ENCODE measurements around the gene ATRNL1.

ATRNL1 gene

DNA sequence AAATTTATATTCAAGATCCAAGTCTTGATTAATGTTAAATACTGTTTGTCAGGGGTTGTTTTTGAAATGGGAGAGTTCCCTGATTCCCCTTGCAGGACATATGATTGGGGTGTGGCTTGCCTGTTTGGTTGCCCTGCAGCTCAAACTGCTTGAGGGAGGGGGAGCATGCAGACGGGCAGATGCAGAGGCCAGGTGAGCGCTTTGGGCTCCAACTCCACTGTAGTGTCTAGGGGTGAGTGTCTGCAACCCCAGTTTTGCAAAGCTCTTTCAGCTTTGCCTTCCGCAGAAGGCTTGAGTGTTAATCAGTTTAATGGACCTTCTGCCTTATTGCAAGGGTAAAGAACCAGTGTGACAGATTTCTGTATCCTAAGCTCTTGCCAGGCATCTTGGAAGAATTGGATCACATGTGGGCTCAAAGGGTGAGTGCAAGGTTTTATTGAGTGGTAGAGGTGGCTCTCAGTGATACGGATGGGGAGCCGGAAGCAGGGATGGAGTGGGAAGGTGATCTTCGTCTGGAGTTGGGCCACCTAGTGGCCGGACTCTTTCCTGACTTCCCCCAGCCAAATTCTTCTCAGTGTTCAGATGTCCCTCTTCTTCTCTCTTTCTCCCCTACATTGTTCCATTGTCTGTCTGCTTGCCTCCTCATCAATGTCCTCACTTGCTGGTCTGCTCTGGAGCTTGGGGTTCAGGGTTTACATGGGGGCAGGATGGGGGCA, 479.7 kb downstream of the ATRNL1 start:
- in situ Hi-C loops (cut with MboI; ENCODE audit: low sequenced_read_pairs): no loop called here

DNA sequence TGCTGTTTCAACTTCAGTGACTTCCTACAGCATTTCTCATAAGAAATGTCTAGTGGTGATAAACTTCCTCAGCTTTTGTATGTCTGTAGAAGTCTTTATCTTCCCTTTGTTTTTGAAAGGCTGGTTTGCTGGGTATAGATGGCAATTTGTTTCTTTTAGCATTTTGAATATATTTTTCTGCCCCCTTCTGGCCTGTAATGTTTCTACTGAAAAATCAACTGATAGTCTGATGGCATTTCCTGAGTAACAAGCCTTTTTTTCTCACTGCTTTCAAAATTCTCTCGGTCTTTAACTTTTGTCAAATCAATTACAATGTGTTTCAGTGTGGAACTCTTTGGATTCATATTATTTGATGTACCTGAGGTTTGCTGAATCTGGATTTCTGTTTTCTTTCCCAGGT, 487.1 kb downstream of the ATRNL1 start:
- in situ Hi-C loops (cut with MboI; ENCODE audit: low sequenced_read_pairs): no loop called here

DNA sequence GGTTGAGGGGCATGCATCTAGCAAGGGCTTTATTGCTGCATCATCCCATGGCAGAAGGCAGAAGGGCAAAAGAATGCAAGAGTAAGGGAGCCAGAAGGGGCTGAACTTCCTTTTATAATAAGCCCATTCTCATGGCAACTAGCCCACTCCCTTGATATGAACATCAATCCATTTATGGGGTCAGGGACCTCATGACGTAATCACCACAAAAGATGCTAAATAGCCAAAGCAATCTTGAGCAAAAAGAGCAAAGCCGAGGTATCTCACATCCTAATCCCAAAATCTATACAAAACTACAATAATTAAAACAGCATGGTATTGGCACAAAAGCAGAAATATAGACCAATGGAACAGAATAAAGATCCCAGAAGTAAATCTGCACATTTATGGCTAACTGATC, 499.9 kb downstream of the ATRNL1 start:
- in situ Hi-C loops (cut with MboI; ENCODE audit: low sequenced_read_pairs): no loop called here

DNA sequence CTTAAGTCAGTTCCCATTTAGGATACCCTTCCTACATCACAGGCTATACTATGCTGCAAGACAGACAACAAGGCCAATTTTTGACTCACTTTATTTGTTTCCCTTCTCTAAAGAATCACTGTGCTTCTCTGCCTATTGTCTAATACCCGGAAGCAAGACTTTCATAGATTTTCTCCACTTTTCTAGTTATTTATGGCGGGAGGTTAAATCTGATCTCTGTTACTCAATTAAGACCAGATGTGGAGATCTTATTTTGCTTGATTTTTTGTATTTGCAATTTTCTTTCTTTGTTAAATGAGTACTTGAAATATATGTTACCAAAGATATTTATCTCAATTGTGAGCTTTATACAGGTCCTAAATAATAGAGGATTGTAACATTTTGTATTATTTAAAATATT, 511.5 kb downstream of the ATRNL1 start:
- in situ Hi-C loops (cut with MboI; ENCODE audit: low sequenced_read_pairs): no loop called here

DNA sequence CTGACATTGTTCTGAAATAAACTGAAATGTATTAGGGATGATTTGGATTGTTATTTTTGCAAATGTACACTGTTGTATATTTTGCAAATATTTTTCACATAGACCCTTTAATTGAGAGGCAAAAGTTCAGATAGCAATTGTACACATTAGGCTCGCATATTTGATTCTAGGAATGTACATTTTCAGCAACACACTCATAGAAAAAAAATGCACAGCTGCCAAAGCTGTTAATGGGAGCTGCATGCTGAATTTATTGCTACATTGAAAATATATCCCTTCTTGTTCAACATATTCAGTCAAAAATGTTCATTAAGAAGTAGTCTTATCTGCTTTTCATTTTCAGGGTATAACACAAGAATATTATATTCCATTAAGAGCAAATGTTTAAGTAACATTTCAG, 512.9 kb downstream of the ATRNL1 start:
- in situ Hi-C loops (cut with MboI; ENCODE audit: low sequenced_read_pairs): no loop called here

DNA sequence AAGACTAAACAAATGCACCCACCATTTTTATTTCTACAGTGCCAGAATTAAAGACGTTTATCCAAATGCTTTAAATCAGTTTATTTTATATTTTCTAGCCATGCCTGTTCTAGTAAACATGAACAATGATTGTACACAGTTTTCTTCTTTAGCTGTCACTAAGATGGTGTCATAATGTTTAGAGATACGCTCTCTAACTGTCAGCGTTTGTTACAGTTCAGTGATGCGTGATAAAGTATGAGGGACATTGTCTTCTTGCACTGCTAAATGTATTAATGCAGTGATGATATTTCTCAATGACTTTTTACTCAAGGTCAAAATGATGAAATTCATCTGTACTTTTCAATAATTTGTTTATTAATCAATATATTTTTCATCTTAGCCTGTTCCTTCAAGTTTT, 513.6 kb downstream of the ATRNL1 start:
- in situ Hi-C loops (cut with MboI; ENCODE audit: low sequenced_read_pairs): no loop called here

DNA sequence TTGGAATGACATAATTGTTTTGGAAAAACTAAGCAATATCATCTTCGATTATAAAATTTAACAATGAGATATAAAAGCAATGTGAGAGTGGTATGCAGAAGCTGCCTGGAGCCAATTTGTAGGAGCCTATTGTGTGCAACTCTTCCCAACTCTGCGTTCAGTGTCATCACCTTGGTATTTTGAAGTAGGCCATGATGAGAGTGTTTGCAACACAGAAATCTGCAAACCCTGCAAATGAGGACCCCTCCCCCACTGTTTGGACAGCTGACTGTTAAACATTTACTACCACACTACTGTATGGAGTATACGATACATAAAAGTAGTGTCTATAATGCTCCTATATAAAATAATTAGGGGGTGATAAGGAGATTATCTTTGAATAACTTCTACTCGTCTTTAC, 531.3 kb downstream of the ATRNL1 start:
- in situ Hi-C loops (cut with MboI; ENCODE audit: low sequenced_read_pairs): no loop called here

DNA sequence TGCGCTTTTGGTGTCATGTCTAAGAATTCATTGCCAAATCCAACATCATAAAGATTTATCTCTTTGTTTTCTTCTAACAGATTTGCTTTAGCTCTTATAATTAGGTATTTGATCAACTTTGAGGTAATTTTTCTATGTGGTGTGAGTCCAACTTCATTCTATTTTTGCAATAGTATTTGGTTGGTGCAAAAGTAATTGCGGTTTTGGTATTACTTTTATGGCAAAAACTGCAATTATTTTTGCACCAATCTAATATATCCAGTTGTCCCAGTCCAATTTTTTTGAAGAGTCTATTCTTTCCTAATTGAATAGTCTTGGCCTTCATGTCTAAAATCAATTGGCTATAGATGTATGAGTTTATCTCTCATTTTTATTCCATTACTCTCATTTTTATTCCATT, 535.5 kb downstream of the ATRNL1 start:
- in situ Hi-C loops (cut with MboI; ENCODE audit: low sequenced_read_pairs): no loop called here

DNA sequence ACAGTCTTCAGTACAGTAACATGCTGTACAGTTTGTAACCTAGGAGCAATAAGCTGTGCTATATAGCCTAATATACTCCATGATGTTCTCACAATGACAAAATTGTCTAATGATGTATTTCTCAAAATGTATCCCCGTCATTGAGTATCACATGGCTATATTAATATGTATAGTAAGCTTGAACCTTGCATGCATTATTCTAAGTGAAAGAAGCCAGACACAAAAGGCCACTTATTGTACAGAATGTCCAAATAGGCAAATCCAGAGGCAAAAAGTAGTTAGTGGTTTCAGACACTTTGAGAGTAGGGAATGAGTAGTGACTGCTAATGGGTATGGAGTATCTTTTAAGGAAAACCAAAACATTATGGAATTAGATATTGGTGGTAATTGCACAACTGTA, 545.1 kb downstream of the ATRNL1 start:
- in situ Hi-C loops (cut with MboI; ENCODE audit: low sequenced_read_pairs): no loop called here

DNA sequence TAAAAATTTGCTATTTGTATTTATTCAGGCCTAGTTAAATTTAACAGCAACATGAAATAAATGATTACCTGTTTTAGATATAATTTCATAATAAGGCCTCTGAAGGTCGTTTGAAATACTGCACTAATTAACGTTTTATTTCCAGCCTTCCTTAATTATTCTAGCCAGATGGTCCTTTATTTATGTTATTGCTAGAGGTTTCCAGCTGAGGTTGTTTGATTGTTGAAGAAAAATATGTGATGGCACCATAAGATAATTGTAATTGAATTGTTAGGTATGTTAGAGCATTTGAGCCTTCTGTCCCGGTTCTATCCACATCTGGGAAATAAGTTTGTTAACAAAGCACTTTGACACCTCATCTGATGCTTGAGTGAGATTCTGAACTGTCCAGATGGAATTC, 556.1 kb downstream of the ATRNL1 start:
- in situ Hi-C loops (cut with MboI; ENCODE audit: low sequenced_read_pairs): no loop called here

DNA sequence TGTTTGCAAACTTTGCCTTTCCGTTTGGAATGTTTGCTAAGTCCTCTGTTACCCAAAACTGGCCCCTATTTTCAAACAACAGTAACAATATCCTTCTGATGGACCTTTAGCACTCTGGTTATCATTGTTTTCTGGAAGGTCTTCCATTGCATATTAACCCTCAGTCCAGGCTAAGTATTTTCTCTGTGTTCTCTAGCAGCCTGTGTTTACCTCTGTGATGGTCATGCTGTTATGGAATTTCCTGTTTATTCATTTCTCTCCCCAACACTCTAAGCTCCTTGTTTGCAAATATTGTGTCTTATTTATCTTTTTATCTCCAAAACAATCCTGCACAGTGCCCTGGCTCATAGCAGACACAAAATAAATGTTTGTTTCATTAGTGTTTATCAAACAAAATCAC, 560.3 kb downstream of the ATRNL1 start:
- in situ Hi-C loops (cut with MboI; ENCODE audit: low sequenced_read_pairs): no loop called here

DNA sequence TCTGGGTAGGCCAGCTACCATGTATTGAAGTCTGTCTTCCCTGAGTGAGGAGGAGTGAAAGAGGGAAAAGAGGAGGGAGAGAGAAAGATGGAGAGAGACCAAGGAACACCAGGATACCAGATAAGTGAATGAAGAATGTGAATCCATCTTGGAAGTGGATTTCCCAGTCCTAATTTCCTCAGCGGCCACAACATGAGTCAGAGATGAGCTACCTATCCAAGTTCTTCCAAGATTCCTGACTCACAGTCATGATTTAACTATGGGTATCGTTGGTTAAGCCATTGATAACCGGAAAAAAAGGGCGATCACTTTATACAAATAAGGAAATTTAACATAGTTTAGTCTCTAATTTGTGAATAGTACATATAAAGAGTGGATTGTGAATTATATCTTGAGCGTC, 561.8 kb downstream of the ATRNL1 start:
- in situ Hi-C loops (cut with MboI; ENCODE audit: low sequenced_read_pairs): no loop called here

DNA sequence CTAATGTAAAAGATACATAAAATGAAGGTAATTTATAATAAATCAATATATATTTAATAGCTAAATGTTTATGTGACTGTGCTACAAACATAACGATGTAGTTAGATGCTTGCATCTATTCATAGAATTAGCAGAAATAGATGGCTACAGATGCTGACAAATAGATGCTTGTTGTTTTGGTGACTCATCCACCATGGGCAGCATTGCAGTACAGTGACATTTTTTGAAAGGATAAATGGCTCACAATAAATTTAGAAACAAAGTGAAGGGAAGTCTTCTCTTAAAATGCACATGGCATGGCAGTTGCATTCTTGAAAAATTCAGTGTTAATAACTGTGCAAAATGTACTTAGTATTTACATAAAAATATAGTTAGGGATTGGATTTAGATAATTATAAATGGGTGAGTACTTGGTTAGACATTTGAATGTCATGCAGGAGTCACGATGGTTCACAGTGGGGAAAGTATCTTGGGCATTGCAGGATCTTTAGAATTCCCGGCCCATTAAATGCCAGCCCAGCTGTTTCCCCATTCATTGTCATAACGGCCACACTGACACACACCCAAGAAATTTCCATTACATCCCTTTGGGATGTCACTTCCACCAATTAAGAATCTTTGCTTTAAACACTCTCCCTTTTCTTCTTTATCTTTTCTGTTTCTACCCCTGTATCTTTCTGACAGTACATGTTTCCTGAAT, 564.1 kb downstream of the ATRNL1 start:
- in situ Hi-C loops (cut with MboI; ENCODE audit: low sequenced_read_pairs): no loop called here

DNA sequence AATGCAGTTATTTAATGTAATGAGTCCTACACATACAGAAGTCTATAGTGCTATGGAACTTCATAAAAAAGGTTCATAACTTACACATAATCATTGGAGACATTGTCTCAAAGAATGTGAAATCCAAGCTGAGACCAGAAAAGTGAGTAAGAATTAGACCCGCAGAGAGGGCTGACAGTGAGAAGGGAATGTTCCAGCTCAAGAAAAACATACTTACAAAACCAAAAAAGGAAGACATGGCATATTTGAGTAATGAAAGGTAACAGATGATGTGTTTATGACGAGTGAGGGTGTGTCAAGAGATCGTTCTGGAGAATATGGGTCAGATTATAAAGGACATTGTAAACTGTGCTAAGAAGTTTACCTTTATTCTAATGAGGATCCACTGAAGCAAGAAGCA, 566.5 kb downstream of the ATRNL1 start:
- in situ Hi-C loops (cut with MboI; ENCODE audit: low sequenced_read_pairs): no loop called here

DNA sequence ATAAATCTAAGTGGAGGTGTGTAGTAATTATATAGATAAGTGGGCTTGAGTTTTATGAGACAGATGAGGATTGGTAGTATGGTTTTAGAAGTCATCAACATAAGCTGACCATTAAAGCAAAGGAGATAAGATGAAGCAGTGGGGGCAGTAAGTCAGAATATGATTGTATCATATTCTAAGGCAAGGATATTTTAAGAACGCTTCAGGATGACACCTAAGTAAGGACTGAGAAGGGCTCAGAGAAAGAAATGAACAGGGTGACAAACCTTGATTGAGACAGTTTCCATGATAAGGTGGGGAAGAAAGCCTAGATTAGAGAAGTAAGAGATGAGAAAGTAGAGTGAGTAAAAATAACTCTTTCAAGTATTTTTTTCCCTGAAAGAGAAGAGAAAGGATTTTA, 567.2 kb downstream of the ATRNL1 start:
- in situ Hi-C loops (cut with MboI; ENCODE audit: low sequenced_read_pairs): no loop called here

DNA sequence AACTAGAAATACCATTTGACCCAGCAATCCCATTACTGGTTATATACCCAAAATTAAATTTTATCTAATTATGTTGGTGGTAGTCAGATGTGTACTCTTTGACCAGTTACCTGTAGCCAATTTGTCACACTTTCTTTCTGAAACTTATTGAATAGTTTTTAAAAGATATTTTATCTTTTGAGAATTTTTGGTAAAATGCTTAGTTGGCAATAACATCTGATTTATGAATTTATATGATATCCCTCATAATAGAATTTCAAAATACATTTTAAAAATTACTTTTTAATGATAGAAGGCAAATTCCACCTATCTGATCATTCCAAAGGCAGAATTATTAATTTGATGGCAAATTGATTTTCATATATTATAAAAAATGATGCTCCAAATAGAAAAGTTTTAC, 569.3 kb downstream of the ATRNL1 start:
- in situ Hi-C loops (cut with MboI; ENCODE audit: low sequenced_read_pairs): no loop called here

DNA sequence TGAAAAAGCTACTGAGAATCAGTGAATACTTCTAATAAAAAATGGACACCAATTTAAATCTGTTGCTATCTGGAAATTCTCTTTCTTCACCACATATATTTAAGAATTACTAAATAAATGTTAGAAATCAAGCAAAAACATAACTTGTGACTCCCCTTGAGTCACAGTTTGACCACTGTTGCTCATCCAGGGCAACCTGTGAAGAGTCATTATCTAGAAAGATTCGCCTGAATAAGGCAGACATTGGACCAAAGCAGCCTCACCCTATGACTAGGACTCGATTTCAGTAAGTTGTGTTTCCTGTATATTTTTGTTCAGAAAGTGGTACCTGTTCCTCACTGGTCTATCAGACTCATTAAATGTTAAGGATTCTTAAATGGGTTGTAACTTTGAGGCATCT, 572.4 kb downstream of the ATRNL1 start:
- in situ Hi-C loops (cut with MboI; ENCODE audit: low sequenced_read_pairs): no loop called here

DNA sequence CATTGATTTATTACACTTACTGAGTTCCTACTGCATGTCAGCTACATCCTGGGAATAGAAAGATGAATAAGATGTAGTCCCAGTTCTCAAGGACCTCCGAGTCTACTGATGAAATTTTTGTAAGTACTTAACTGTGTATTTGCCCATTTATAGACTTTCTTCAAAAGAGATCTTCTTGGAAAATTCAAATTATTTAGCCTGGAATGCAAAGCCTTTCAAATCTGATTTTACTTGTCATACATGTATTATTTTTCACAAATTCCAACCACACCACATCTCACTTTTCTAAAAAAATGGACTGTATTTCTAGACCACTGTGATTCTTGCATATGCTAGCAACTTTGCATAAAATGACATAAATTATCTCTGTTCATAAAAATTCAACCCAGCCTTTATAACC, 581.3 kb downstream of the ATRNL1 start:
- in situ Hi-C loops (cut with MboI; ENCODE audit: low sequenced_read_pairs): no loop called here

DNA sequence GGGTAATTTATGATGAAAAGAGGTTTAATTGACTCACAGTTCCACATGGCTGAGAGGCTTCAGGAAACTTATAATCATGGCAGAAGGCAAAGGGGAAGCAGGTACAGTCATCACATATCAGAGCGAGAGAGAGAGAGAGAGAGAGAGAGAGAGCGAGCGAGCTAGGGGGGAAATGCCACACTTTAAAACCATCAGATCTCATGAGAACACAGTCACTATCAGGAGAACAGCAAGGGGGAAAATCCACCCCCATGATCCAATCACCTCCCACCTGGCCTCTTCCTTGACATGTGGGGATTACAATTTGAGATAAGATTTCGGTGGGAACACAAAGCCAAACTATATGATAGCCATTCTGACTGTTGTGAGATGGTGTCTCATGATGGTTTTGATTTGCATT, 603.6 kb downstream of the ATRNL1 start:
- in situ Hi-C loops (cut with MboI; ENCODE audit: low sequenced_read_pairs): no loop called here

DNA sequence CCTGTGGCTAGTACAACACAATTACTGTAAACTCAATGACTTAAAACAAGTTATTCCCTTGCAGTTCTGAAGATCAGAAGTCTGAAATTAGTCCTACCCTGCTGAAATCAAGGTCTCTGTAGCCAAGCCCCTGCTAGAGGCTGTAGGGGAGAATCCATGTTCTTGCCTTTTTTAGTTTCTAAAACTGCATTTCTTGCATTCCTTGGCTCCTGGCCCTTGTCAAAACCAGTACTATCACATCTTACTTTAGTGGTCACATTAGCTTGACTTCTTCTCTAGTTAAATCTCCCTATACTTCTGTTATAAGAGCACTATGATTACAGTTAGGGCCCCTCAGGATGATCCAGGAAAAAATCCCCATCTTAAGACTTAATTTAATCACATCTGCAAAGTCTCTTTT, 612.9 kb downstream of the ATRNL1 start:
- in situ Hi-C loops (cut with MboI; ENCODE audit: low sequenced_read_pairs): no loop called here

DNA sequence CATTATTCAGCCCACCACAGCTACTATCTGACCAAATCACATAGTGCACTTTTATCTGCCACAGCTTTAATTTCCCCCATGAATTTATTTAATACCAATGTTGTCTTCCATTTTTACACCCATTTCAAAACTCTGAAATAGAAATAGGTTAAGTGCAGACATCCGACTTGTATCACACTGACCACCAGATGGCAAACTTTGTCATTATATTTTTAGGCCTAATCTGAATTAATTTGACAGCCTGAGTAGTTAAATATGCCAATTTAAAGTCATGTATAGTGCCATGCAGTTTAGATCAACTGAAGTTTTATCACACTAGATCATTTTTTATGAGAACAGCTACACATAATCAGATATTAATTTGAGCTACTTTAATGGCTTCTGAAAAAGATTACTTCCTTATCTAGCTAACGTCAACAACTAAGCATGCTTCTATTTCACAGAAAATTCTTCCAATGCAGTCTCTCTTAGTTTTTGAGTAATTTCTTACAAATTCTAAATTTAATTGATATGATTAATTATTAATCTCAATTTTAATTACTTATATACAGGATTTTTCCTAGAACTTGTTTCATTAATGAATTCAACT, 613.4 kb downstream of the ATRNL1 start:
- in situ Hi-C loops (cut with MboI; ENCODE audit: low sequenced_read_pairs): no loop called here

DNA sequence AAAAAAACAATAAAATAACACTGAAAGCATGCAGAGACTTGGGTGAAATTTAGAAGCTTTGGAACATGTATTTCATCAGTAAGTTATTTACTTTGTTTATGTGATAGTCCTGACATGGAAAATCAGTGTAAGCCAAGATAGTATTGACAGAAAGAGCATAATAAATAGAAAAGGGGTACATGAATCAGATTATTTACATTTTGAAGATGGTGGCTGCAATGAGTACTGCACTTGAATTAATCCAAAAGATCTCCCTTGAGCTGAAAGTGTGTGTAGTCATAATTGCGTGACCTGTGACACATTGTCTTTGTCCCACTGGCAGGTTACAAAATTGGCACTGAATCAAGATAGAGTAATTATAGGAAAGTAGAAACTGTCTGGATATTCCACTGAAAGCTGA, 617.0 kb downstream of the ATRNL1 start:
- in situ Hi-C loops (cut with MboI; ENCODE audit: low sequenced_read_pairs): no loop called here
